ENCODE measurements around the gene FAM222A.

FAM222A gene

DNA sequence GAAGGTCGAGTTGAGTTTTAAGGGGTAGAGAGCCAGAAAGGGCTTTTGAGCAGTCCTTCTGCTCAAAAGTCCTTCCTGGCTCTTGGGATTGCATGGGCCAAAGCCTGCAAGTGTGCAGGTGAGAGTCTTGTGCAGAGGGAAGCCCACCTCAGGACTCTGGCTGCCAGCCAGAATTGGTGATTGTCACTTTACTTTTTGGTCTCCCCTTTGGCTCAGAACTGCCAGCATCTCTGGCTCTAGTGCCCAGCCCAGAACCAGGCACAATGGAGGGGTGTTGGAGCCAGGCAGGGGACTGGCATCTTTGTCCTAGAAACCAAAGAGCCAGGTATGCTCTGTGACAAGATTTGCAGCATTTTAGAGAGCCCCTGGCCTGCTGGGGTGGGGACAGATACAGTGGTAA lies 23.5 kb downstream of the FAM222A start:
- no peak for DNase-seq (ENCODE audit: low read depth in 1 of 2, low spot score in 1 of 2)

DNA sequence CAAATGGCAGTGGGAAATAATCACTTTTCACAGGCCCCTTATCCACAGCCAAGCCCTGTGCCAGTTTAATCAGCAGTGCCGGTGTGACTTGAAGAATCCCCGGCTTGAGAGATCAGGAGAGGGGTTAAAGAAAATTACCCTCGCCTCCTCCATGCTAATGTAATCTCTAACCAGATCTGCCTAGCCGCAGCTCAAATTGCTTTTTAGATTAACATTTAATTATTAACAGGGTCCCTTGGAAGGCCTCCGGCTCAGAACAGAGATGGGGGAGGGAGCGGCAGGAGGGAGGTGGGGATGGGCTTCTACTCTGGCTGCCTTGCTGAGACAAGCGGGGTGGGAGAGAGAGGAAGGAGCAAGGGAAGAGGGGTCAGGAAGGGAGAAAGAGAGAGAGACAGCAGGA lies 24.0 kb downstream of the FAM222A start:
- DNase-seq (ENCODE audit: low read depth in 1 of 2, low spot score in 1 of 2), result no peak

DNA sequence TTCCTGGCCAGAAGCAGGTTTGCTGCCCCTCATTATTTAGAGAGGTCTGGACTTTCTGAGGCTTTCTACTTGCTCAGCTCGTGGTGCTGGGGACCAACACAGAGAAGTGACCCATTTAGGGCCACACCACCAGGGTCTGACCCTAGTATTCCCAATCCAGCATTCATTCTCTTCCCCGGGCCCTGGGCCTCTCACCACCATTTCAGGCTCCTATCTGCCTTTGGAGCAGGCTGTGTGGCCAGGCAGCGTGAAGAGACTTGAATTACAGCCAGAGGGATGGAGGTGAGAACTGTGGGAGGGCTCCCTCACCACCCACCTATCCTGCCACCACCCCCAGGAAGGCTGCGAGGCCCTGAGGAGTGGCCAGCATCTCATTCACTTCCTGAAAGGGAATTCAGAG lies 24.6 kb downstream of the FAM222A start:
- DNase-seq (ENCODE audit: low read depth in 1 of 2, low spot score in 1 of 2), result no peak

GRCh38 chr12:109738878-109739665 lies 25.4 kb downstream of the FAM222A start:
- no peak for DNase-seq (ENCODE audit: low read depth in 1 of 2, low spot score in 1 of 2)

DNA sequence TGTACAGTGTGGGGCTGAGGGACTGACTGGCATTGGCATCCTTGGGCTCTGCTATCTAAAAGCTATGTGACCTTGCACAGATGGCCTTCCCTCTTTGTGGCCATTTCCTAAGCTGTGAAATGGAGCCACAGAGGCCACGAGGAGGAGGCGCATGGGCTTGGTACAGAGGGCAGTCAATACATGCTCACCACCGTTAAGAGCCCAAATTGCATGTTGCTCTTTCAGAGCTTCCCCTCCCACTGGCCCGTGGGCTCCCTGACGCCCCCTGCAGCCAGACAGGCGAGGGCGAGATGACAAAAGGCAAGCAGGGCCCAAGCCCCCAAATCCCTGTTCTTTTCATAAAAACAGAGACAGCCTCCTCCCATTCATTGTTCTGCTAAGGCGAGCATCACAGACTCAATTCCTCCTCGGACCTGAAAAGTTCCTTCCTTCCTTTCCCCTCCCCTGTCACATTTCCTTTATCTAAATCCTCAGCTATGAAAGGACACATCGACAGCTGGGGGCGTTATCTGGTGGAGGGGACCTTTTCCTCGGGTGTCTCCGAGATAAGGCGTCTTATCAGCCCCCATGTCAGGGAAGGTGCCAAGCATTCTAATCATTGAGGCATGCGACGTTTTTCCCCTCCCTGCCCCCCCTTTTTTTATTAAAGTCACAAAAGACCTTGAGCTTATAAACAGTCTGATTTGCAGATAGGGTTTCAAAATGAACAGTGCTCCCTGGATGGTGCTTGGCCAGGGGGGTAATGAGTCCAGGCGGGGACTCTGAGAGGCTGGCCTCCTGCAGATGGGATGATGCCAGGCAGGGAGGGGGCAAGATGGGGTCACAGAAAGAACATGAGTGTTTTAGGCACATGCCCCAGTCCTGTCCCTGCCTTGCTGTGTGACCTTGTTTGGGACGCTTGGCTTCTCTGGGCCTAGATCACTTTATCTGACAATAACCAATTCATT lies 26.4 kb downstream of the FAM222A start:
- no peak for DNase-seq (ENCODE audit: low read depth in 1 of 2, low spot score in 1 of 2)

DNA sequence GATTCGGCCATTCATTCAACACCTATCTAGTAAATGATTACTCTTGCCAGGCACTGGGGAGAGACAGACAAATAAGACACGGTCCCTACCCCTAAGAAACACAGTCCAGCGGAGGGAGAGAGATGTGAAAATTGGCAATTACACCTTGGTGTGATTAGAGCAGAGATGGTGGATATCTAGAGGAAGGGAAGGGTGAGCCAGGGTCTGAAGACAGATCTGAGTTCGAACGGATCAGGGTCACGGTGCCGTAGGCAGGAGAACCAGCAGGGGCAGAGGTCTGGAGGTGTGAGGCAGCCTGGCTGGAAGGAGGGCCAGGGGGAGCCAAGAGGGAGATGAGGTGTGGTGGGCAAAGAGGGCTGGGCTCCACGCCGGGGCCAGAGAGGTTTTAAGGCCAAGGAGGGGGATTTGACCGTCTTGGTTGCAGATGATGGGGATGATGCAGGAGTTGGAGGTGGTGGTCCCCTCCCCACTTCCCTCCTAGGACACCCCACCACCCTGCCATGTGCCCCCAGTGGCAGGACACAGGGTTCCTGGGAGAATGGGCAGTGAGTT lies 27.1 kb downstream of the FAM222A start:
- DNase-seq (ENCODE audit: low read depth in 1 of 2, low spot score in 1 of 2), result no peak

- no peak for DNase-seq (ENCODE audit: low read depth in 1 of 2, low spot score in 1 of 2)
Observed at GRCh38 chr12:109741286-109741969, 27.8 kb downstream of the FAM222A start.

DNA sequence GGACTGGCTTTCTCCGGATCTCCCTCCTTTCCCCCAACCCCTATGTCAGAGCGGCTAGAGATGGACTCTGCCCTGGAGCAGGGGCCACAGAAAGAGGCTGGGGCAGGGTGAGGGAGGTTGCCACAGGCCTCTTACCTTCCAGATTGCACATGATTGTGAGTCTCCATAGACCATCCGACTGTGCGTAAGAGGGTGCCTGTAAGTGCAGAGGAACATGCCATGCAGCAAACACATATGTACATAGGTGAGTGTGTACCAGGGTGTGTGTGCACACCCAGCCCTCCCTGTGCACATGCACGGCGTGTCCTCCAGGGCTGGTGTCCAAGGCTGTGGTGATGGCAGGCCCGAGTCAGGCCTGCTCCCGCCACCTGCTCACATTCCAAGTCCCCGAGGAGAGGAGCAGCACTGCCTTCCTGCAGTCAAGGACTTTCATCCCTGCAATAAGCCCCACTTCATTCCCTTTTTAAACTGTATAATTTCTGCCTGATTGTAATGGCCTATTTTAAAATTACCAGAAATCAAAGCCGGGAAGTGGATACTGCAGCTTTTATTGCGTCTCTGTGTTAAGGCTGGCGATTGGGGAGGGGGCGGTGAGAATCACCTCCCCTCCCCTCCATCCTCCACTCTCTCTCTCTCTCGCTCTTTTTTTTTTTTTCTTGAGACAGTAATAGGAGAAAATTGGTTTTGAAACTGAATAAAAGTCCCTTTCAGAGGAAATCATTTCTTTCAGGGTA lies 28.5 kb downstream of the FAM222A start:
- DNase-seq (ENCODE audit: low read depth in 1 of 2, low spot score in 1 of 2), result no peak

- no peak for DNase-seq (ENCODE audit: low read depth in 1 of 2, low spot score in 1 of 2)
Observed at GRCh38 chr12:109743076-109743910, 29.7 kb downstream of the FAM222A start.

DNA sequence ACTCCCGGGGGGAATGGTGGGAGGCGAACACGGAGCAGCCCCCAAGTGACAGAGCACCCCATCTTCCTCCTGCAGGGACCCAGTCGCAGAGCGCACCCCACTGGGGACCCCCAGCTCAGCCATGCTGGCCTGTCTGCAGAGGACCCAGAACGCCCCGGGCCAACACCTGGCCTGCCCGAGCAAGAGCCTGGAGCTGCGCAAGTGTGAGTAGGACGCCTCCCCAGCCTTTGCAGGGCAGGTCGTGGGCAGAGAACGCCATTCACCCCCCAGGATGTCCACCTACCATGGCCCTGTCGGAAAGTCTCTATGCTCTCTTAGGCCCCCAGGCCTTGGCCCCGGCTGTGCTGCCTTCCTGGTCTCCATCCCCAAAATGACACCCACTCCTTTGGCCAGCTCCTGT lies 30.4 kb downstream of the FAM222A start:
- DNase-seq (ENCODE audit: low read depth in 1 of 2, low spot score in 1 of 2), result no peak

DNA sequence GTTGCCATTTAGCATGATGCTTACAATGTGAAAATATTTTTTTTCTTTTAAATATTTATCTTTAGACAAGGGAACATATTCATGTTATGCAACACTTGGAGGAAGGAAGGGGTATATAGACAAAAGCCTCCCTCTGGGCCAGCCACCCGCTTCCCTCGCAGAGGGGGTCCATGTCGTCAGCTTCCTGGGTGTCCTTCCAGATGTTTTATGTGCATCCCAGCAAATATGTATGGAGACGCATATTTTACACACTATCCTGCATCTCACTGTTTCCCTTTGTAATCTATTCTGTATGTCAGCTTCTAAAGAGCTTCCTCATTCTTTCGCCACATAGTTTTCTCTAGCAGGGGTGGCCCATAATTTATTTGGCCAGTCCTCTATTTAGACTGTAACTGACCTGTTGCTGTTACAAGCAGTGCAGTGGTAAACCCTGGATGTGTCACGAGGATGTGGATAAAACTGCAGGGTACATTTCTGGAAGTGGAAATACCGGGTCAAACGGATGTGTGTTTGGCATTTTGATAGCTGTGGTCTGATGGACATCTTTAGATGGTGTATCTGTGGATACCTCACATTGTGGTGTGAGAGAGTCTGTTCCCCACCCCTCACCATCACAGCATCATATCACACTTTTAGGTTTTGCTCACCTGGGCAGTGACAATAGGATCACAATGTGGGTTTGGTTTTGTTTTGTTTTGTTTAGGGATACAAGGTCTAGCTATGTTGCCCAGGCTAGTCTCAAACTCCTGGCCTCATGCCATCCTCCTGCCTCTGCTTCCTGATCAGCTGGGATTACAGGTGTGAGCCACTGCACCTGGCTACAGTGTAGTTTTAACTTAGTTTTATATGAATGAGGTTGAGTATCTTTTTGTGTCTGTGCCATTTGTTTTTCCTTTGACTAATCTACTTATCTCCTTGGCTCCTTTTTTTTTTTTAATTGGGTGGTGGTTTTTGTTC lies 31.6 kb downstream of the FAM222A start:
- DNase-seq (ENCODE audit: low read depth in 1 of 2, low spot score in 1 of 2), result no peak

DNA sequence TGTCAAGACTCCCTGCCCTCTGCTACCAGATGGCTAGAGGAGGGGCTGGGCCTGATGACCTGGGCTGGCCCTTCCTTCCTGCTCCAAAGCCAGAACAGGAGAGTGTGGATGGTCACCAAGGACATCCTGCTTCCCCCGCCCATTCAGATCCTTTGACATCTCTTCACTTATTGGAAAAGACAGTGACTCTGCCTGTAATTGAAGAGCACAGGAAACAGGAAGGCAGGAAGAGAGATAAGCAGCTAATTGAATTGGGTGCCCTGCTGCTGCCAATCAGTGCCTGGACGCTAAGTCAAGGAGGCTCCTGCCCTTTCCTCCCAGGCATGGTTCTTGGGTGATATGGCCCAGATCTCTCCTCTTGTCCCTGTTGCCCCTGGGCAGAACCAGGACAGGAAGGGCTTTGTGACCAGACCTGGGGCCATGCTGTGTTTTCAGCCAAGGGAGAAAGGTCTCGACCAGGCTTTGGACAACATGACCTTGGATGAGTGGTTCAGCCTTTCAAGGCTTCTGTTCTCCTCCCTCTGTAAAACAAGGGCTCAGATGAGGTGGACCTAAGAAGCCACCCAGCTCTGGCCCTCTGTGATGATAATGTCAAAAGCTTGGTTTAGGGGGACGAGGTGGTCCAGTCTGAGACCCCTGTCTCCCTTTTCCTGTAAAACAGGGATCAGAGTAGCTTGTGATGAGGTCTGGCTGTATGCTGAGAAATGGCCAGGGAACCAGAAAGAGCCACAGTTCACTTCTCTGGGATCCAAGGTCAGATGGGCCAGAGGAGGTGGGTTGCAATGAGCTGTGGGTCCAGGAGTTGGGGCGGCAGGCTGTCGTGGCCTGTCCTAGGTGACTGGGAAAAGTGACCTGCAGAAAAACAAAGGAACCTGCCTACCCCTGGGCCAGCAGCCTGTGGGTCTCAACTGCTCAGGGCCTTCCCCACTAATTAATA lies 38.8 kb downstream of the FAM222A start:
- DNase-seq (ENCODE audit: low read depth in 1 of 2, low spot score in 1 of 2), result no peak

DNA sequence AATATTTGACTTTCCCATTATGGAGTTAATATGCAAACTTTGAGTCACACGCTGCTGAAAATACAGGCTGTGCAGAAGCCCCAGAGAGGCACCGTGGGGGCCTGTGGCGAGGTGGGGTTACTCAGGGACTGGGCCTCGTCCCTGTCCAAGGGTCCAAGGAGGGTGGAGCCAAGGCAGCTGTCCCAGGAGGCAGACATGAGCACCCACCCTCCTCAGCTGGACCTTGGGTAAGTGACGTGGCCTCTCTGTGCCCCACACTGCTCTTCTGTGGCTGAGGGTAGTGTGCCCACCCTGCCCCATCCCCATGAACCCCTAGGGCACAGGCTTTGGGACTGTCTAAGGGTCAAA lies 39.4 kb downstream of the FAM222A start:
- no peak for DNase-seq (ENCODE audit: low read depth in 1 of 2, low spot score in 1 of 2)

- no peak for DNase-seq (ENCODE audit: low read depth in 1 of 2, low spot score in 1 of 2)
Observed at GRCh38 chr12:109753959-109754358, 40.3 kb downstream of the FAM222A start.

DNA sequence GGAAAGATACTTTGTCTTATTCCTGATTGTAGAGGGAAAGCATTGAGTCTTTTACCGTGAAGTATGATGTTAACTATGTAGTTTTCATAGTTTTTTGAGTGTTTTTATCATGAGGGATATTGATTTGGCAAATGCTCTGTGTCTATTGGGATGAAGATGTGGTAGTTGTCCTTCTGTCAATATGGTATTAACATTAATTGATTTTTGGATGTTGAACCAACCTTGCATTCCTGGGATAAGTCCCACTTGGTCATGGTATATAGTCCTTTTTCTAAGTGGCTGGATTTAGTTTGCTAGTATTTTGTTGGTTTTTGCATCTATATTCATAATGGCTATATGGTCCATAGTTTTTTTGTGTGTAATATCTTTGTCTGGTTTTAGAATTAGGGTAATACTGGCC lies 42.8 kb downstream of the FAM222A start:
- DNase-seq (ENCODE audit: low read depth in 1 of 2, low spot score in 1 of 2), result no peak

DNA sequence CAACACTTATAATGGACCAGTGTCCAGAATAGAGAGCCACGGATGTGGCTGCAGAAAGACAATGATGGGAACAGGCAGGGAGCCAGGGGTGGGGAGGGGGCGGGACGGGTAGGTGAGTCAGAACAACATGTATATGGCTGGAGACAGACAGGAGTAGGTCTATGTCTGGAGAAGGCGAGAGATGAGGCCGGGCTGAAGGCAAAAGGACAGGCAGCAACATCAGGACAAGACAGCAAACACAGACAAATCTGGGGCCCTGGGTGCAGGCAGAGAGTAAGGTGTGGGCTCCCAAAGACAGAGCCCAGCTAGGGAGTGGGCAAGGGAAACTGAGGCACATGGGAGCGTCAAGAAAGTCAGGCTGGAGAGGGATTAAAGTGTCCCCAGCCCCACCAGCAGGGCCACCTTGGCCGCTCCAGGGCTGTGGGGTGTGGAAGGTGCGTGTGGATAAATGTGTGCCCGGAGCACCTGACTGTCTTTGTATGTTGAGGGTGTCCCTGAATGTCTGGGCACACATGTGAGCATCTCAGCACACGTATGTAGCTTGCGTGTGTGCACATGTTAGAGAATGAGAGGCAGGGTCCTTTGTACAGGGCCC lies 44.1 kb downstream of the FAM222A start:
- DNase-seq (ENCODE audit: low read depth in 1 of 2, low spot score in 1 of 2), result no peak

Data from activated CD4-positive, alpha-beta T cell treated with anti-CD3 and anti-CD28 coated beads, Interleukin-2, amount 50 U/mL, for 24 hours (primary cell).